Karpas-422 (cell line): ENCODE measurements around the gene DEPDC1. TPM values are rescaled to one million over a fixed set of nuclear protein-coding genes. Genes with fewer than 3 reads are reported as not detected.
"Not testable (repeated sequence)": the region's sequence is repeated elsewhere in the genome, so short reads cannot be mapped to it uniquely, and the experiment has no call there.

ENCODE experiments used
- DNase-seq: peaks from one replicate; pipeline ENCODE4 v3.0.0-alpha.2; 2015
- H2AFZ ChIP-seq: fragments of 200-600 bp; sonication (generic); 2 replicates; pipeline ENCODE4 v1.6.1; 2014; ENCODE audit warnings: antibody characterized with exemption, low read length, mixed read lengths
- H3K27ac ChIP-seq: fragments of 200-600 bp; sonication (generic); 2 replicates; pipeline ENCODE4 v1.5.1; 2014; ENCODE audit warnings: mild to moderate bottlenecking, low read length, moderate library complexity
- H3K27me3 ChIP-seq: fragments of 200-600 bp; sonication (generic); 2 replicates; pipeline ENCODE4 v1.6.1; 2014; ENCODE audit warnings: low read length, mixed read lengths
- H3K36me3 ChIP-seq: fragments of 200-600 bp; sonication (generic); 2 replicates; pipeline ENCODE4 v1.6.1; 2014; ENCODE audit warnings: low read length, mixed read lengths; ENCODE audit not compliant: insufficient read depth
- H3K4me1 ChIP-seq: fragments of 200-600 bp; sonication (generic); 2 replicates; pipeline ENCODE4 v1.6.1; 2014; ENCODE audit warnings: mild to moderate bottlenecking, low read length, mixed read lengths
- H3K4me2 ChIP-seq: fragments of 200-600 bp; sonication (generic); 2 replicates; pipeline ENCODE4 v1.6.1; 2014; ENCODE audit warnings: low read length, low read depth, mild to moderate bottlenecking; ENCODE audit not compliant: poor library complexity, severe bottlenecking
- H3K4me3 ChIP-seq: fragments of 200-600 bp; sonication (generic); 2 replicates; pipeline ENCODE4 v1.5.1; 2014; ENCODE audit warnings: mild to moderate bottlenecking, antibody characterized with exemption, low read length, mixed read lengths
- H3K79me2 ChIP-seq: fragments of 200-600 bp; sonication (generic); 2 replicates; pipeline ENCODE4 v1.6.1; 2014; ENCODE audit warnings: mild to moderate bottlenecking, low read length, mixed read lengths
- H3K9ac ChIP-seq: fragments of 200-600 bp; sonication (generic); 2 replicates; pipeline ENCODE4 v1.6.0; 2014; ENCODE audit warnings: low read length
- H3K9me2 ChIP-seq: fragments of 200-600 bp; sonication (generic), shearing (Covaris generic); replicated peaks from 2 replicates; pipeline ENCODE4 v1.6.0; 2014; ENCODE audit warnings: mild to moderate bottlenecking, low read length, moderate library complexity; ENCODE audit not compliant: insufficient read depth
- H3K9me3 ChIP-seq: fragments of 300-700, 200-600 bp; sonication (generic); 2 replicates; pipeline ENCODE4 v1.6.1; 2014; ENCODE audit warnings: low read length, mixed read lengths
- H4K20me1 ChIP-seq: fragments of 200-600 bp; sonication (generic); 2 replicates; pipeline ENCODE4 v1.6.1; 2014; ENCODE audit warnings: mild to moderate bottlenecking, antibody characterized with exemption, low read length, low read depth; ENCODE audit not compliant: insufficient read depth
- total RNA-seq: library from RNA; depleted of rRNA; stranded (reverse); fragments of >200 nt; shearing (Covaris generic); gene quantifications from 2 replicates; pipeline ENCODE4 v1.2.3, GENCODE V29; 2014; ENCODE audit warnings: low replicate concordance

The DEPDC1 gene
- total RNA-seq, 1 experiment from 2014 or later = 36.6 TPM

GRCh38 chr1:68490046-68490651 lies 6.7 kb downstream of the DEPDC1 start:
- no peaks in the 10 kb centered on the region for H4K20me1 ChIP-seq
- peaks cover 85% of the 10 kb centered on the region for H3K36me3 ChIP-seq
- no peaks in the 10 kb centered on the region for H3K9me2 ChIP-seq
- no peak for DNase-seq
- peaks cover 70% of the 10 kb centered on the region for H3K79me2 ChIP-seq
- no peak overlapping the region for H3K4me3 ChIP-seq
- H3K9ac ChIP-seq = no peak overlapping the region
- H3K4me2 ChIP-seq = no peak overlapping the region
- no peaks in the 10 kb centered on the region for H3K27me3 ChIP-seq
- H3K9me3 ChIP-seq = no peaks in the 10 kb centered on the region
- no peak overlapping the region for H2AFZ ChIP-seq
- H3K27ac ChIP-seq = no peak overlapping the region
- peaks cover 2% of the 10 kb centered on the region for H3K4me1 ChIP-seq

GRCh38 chr1:68485431-68486022 lies 11.4 kb downstream of the DEPDC1 start:
- H3K79me2 ChIP-seq = peaks cover 27% of the 10 kb centered on the region
- peaks cover 85% of the 10 kb centered on the region for H3K36me3 ChIP-seq

GRCh38 chr1:68484618-68485017 lies 12.3 kb downstream of the DEPDC1 start:
- H3K9ac ChIP-seq = no peak overlapping the region
- no peak for DNase-seq
- no peak overlapping the region for H3K4me2 ChIP-seq
- H3K4me1 ChIP-seq = peaks cover 11% of the 10 kb centered on the region
- no peak overlapping the region for H3K4me3 ChIP-seq
- peaks cover 85% of the 10 kb centered on the region for H3K36me3 ChIP-seq
- no peak overlapping the region for H3K27ac ChIP-seq
- H3K9me3 ChIP-seq = no peaks in the 10 kb centered on the region
- no peaks in the 10 kb centered on the region for H4K20me1 ChIP-seq
- H2AFZ ChIP-seq = no peak overlapping the region
- no peaks in the 10 kb centered on the region; the same call in 1 of the 2 replicates for H3K9me2 ChIP-seq
- peaks cover 21% of the 10 kb centered on the region; the same call in 1 of the 2 replicates for H3K79me2 ChIP-seq
- no peaks in the 10 kb centered on the region for H3K27me3 ChIP-seq

More at GRCh38 chr1:68485431-68486022, 11.4 kb downstream of the DEPDC1 start:
- Histone ChIP-seq H3K4me1 (peaks cover 7% of the 10 kb centered on the region), H3K9me3 (no peaks in the 10 kb centered on the region), H3K9ac (no peak overlapping the region), H2AFZ (no peak overlapping the region), H3K4me2 (no peak overlapping the region), H3K27ac (no peak overlapping the region), H4K20me1 (no peaks in the 10 kb centered on the region), H3K27me3 (no peaks in the 10 kb centered on the region), H3K4me3 (no peak overlapping the region), H3K9me2 (no peaks in the 10 kb centered on the region; the same call in 1 of the 2 replicates)
- DNase-seq = no peak

GRCh38 chr1:68481041-68481440 lies 15.8 kb downstream of the DEPDC1 start:
- H3K27me3 ChIP-seq = no peaks in the 10 kb centered on the region
- no peak for DNase-seq

GRCh38 chr1:68479501-68479900 lies 17.4 kb downstream of the DEPDC1 start:
- no peaks in the 10 kb centered on the region for H3K79me2 ChIP-seq

More at GRCh38 chr1:68481041-68481440, 15.8 kb downstream of the DEPDC1 start:
- H3K9me2 ChIP-seq = no peaks in the 10 kb centered on the region; the same call in 1 of the 2 replicates
- no peaks in the 10 kb centered on the region for H4K20me1 ChIP-seq
- no peak overlapping the region for H3K9ac ChIP-seq
- H3K79me2 ChIP-seq = 0 out of 2 replicates have a peak, but pooled peaks cover 3% of the 10 kb centered on the region
- no peak overlapping the region for H3K27ac ChIP-seq
- no peak overlapping the region for H3K4me2 ChIP-seq
- no peak overlapping the region for H3K4me3 ChIP-seq
- no peaks in the 10 kb centered on the region for H3K9me3 ChIP-seq
- peaks cover 11% of the 10 kb centered on the region for H3K4me1 ChIP-seq
- no peak overlapping the region for H2AFZ ChIP-seq
- H3K36me3 ChIP-seq = peaks cover 81% of the 10 kb centered on the region

GRCh38 chr1:68478662-68479061 lies 18.2 kb downstream of the DEPDC1 start:
- Histone ChIP-seq H4K20me1 (no peaks in the 10 kb centered on the region), H3K27me3 (no peaks in the 10 kb centered on the region), H3K9ac (no peak overlapping the region), H3K27ac (no peak overlapping the region), H3K4me3 (no peak overlapping the region), H3K9me2 (no peaks in the 10 kb centered on the region; the same call in 1 of the 2 replicates), H3K36me3 (peaks cover 69% of the 10 kb centered on the region), H2AFZ (no peak overlapping the region), H3K4me2 (no peak overlapping the region), H3K79me2 (no peaks in the 10 kb centered on the region), H3K9me3 (no peaks in the 10 kb centered on the region), H3K4me1 (peaks cover 11% of the 10 kb centered on the region)
- no peak for DNase-seq

More at GRCh38 chr1:68479501-68479900, 17.4 kb downstream of the DEPDC1 start:
- no peak overlapping the region for H2AFZ ChIP-seq
- no peak overlapping the region for H3K27ac ChIP-seq
- H3K36me3 ChIP-seq = peaks cover 76% of the 10 kb centered on the region
- no peak overlapping the region for H3K4me2 ChIP-seq
- no peaks in the 10 kb centered on the region for H3K27me3 ChIP-seq
- H3K4me1 ChIP-seq = peaks cover 11% of the 10 kb centered on the region
- H3K9me3 ChIP-seq = no peaks in the 10 kb centered on the region
- no peaks in the 10 kb centered on the region for H4K20me1 ChIP-seq
- no peaks in the 10 kb centered on the region; the same call in 1 of the 2 replicates for H3K9me2 ChIP-seq
- no peak overlapping the region for H3K9ac ChIP-seq
- DNase-seq = no peak
- H3K4me3 ChIP-seq = no peak overlapping the region

- H3K79me2 ChIP-seq, DNase-seq, H3K27me3 ChIP-seq, H3K9ac ChIP-seq, H3K9me2 ChIP-seq, H4K20me1 ChIP-seq, H3K9me3 ChIP-seq, H3K4me2 ChIP-seq, H3K4me3 ChIP-seq, H2AFZ ChIP-seq, H3K27ac ChIP-seq: not testable (repeated sequence)
- H3K36me3 ChIP-seq = peaks cover 50% of the 10 kb centered on the region
- peaks cover 11% of the 10 kb centered on the region for H3K4me1 ChIP-seq
Observed at GRCh38 chr1:68476626-68477025, 20.3 kb downstream of the DEPDC1 start.

- no peak overlapping the region for H3K4me3 ChIP-seq
- DNase-seq = no peak
- no peaks in the 10 kb centered on the region for H3K27me3 ChIP-seq
Observed at GRCh38 chr1:68473060-68473459, 23.8 kb downstream of the DEPDC1 start.

More at GRCh38 chr1:68473060-68473459, 23.8 kb downstream of the DEPDC1 start:
- Histone ChIP-seq H3K9me2 (no peaks in the 10 kb centered on the region), H3K9me3 (no peaks in the 10 kb centered on the region), H4K20me1 (no peaks in the 10 kb centered on the region), H3K36me3 (peaks cover 17% of the 10 kb centered on the region), H3K27ac (no peak overlapping the region), H3K9ac (no peak overlapping the region), H3K79me2 (no peaks in the 10 kb centered on the region), H2AFZ (no peak overlapping the region), H3K4me2 (no peak overlapping the region), H3K4me1 (peaks cover 8% of the 10 kb centered on the region)
